Hepatocyte (in vitro differentiated cells): ENCODE results near the gene RAP1GAP2. TPM values are rescaled to one million over a fixed set of nuclear protein-coding genes. Genes with fewer than 3 reads are reported as not detected.

Source experiments
- DNase-seq: peaks from one replicate; pipeline ENCODE4 v3.0.0-alpha.2; 2016; ENCODE audit warnings: low spot score
- H2AFZ ChIP-seq: fragments of 200-600 bp; sonication (generic); 2 replicates; pipeline ENCODE4 v1.6.0; 2016; ENCODE audit warnings: antibody characterized with exemption, mild to moderate bottlenecking
- H3K27ac ChIP-seq: fragments of 200-600 bp; sonication (generic); 2 replicates; pipeline ENCODE4 v1.5.1; 2016; ENCODE audit warnings: mild to moderate bottlenecking
- H3K27me3 ChIP-seq: fragments of 200-600 bp; sonication (generic); 2 replicates; pipeline ENCODE4 v1.6.1; 2016
- H3K36me3 ChIP-seq: fragments of 200-600 bp; sonication (generic); replicated peaks from 2 replicates; pipeline ENCODE4 v1.5.1; 2016; ENCODE audit warnings: low read depth; ENCODE audit not compliant: insufficient read depth
- H3K4me1 ChIP-seq: fragments of 200-600 bp; sonication (generic); 2 replicates; pipeline ENCODE4 v1.5.1; 2016; ENCODE audit warnings: mild to moderate bottlenecking, moderate library complexity; ENCODE audit not compliant: insufficient read depth
- H3K4me2 ChIP-seq: fragments of 200-600 bp; sonication (generic); 2 replicates; pipeline ENCODE4 v1.6.0; 2016
- H3K4me3 ChIP-seq: fragments of 200-600 bp; sonication (generic); 2 replicates; pipeline ENCODE4 v1.5.1; 2016; ENCODE audit warnings: mild to moderate bottlenecking
- H3K79me2 ChIP-seq: fragments of 200-600 bp; sonication (generic); 2 replicates; pipeline ENCODE4 v1.6.0; 2017; ENCODE audit warnings: mild to moderate bottlenecking
- H3K9me2 ChIP-seq: fragments of 200-600 bp; sonication (generic); replicated peaks from 2 replicates; pipeline ENCODE4 v1.6.0; 2017; ENCODE audit warnings: mild to moderate bottlenecking; ENCODE audit not compliant: insufficient read depth
- H3K9me3 ChIP-seq: fragments of 200-600 bp; sonication (generic); 2 replicates; pipeline ENCODE4 v1.5.1; 2016; ENCODE audit warnings: low read depth, mild to moderate bottlenecking
- H4K20me1 ChIP-seq: fragments of 200-600 bp; sonication (generic); 2 replicates; pipeline ENCODE4 v1.6.0; 2016; ENCODE audit warnings: mild to moderate bottlenecking; ENCODE audit not compliant: insufficient read depth, poor library complexity, severe bottlenecking
- CTCF ChIP-seq: fragments of 200-600 bp; sonication (generic); IDR thresholded peaks from 2 replicates; pipeline ENCODE4 v1.5.1; 2016; ENCODE audit warnings: antibody characterized with exemption, mild to moderate bottlenecking; ENCODE audit not compliant: poor library complexity
- EZH2 ChIP-seq: fragments of 200-600 bp; sonication (generic); IDR thresholded peaks from 2 replicates; pipeline ENCODE4 v1.6.1; 2016; ENCODE audit warnings: antibody characterized with exemption, mild to moderate bottlenecking, borderline replicate concordance
- EZH2phosphoT487 ChIP-seq: fragments of 200-600 bp; sonication (generic); IDR thresholded peaks from one replicate; pipeline ENCODE4 v1.6.1; 2018; ENCODE audit warnings: antibody characterized with exemption, mild to moderate bottlenecking, low read depth, moderate library complexity; ENCODE audit not compliant: unreplicated experiment, severe bottlenecking
- WGBS: methylation state at CpG from one replicate; pipeline ENCODE4 v1.1.6; 2016; ENCODE audit warnings: low lambda C conversion rate; ENCODE audit errors: missing lambda C conversion rate; 5-methylcytosine and 5-hydroxymethylcytosine counted together
- polyA plus RNA-seq: library from polyadenylated mRNA; unstranded; fragments of >200 nt; fragmentation: Nextera tagmentation; extraction: Ambion mirVana; gene quantifications from 2 replicates; pipeline ENCODE4 v1.2.1, GENCODE V29; 2016
- total RNA-seq: library from RNA; depleted of rRNA; stranded (reverse); fragments of >200 nt; gene quantifications from 2 replicates; pipeline ENCODE4 v1.2.3, GENCODE V29; 2014

RAP1GAP2 gene
- total and polyA plus RNA-seq, 2 experiments from 2014 or later, result 3.0 to 10.0 TPM

DNA sequence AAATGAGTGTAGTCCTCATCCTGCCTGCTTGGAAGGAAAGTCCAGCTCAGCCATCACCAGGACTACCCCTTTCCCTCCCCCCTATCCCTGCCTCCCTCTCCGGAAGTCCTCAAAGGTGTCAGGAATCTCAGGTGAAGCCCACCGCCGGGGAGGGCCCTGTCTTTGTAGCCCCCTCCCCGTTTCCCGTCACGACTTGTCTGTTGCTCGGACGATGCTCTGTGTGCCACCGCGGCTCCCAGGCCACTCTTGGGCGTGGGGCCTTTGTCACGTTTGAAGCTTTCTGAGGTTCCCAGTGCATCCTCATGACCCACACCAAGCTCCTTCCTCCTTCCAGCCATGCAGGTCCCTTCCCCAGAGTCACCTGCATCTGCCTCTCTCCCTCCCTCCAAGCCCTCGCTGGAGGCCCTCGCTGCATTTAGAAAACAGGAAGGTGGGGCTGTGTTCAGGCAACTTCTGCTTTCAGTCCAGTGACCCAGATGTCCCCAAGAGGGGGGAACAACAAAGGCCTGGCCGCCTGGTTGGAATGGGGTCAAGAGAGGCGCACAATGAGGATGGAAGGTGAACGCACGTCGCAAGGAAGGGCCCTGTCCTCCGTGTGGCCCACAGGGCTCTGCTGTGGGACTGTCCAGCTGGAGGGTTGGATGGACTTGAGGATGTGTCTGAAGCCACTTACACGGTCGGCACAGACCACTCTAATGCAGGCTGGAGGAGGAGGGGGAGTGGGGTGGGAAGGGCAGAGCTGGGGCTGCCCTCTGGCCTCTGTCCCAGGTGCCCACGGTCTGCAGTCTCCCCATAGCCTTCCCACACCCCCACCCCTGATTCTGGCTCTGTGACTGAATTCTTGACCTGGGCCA lies 207.3 kb downstream of the RAP1GAP2 start:
- 95% methylated on average over 22 of the region's 23 CpGs for WGBS

GRCh38 chr17:3004150-3004801 lies 208.0 kb downstream of the RAP1GAP2 start:
- Histone ChIP-seq H3K4me1 (peaks cover 8% of the 10 kb centered on the region), H3K4me2 (no peak overlapping the region), H3K9me2 (no peaks in the 10 kb centered on the region), H2AFZ (no peak overlapping the region), H3K27ac (peak overlapping the region; percentile 49), H3K36me3 (no peaks in the 10 kb centered on the region), H3K4me3 (no peak overlapping the region), H4K20me1 (no peaks in the 10 kb centered on the region), H3K27me3 (no peaks in the 10 kb centered on the region), H3K79me2 (no peaks in the 10 kb centered on the region), H3K9me3 (no peaks in the 10 kb centered on the region)
- DNase-seq, result peak; percentile 97
- WGBS, result 56% methylated on average over 36 of the region's 36 CpGs
- TF ChIP-seq EZH2 (no peak), EZH2phosphoT487 (no peak), CTCF (no peak)

More for the DNA sequence above, 207.3 kb downstream of the RAP1GAP2 start:
- TF ChIP-seq CTCF (no peak), EZH2 (no peak), EZH2phosphoT487 (no peak)
- no peak for DNase-seq
- Histone ChIP-seq H3K79me2 (no peaks in the 10 kb centered on the region), H3K27me3 (no peaks in the 10 kb centered on the region), H3K4me1 (peaks cover 8% of the 10 kb centered on the region), H3K27ac (peak overlapping the region; percentile 49), H3K4me3 (no peak overlapping the region), H3K36me3 (no peaks in the 10 kb centered on the region), H4K20me1 (no peaks in the 10 kb centered on the region), H3K9me3 (no peaks in the 10 kb centered on the region), H3K4me2 (no peak overlapping the region), H3K9me2 (no peaks in the 10 kb centered on the region), H2AFZ (no peak overlapping the region)

GRCh38 chr17:3004925-3005324 lies 208.7 kb downstream of the RAP1GAP2 start:
- TF ChIP-seq EZH2phosphoT487 (no peak), CTCF (no peak), EZH2 (no peak)
- Histone ChIP-seq H3K36me3 (no peaks in the 10 kb centered on the region), H3K9me2 (no peaks in the 10 kb centered on the region), H3K79me2 (no peaks in the 10 kb centered on the region), H4K20me1 (no peaks in the 10 kb centered on the region), H3K4me1 (peaks cover 8% of the 10 kb centered on the region), H3K27me3 (no peaks in the 10 kb centered on the region), H3K9me3 (no peaks in the 10 kb centered on the region), H3K27ac (peak overlapping the region; percentile 45), H3K4me2 (no peak overlapping the region), H3K4me3 (no peak overlapping the region), H2AFZ (no peak overlapping the region)
- DNase-seq, result no peak
- 85% methylated on average over 13 of the region's 13 CpGs for WGBS
